ENCODE results near the gene TNFRSF19.
"Not testable (repeated sequence)": the region's sequence is repeated elsewhere in the genome, so short reads cannot be mapped to it uniquely, and the experiment has no call there.

Gene TNFRSF19

GRCh38 chr13:23579072-23579895, 9.1 kb downstream of the TNFRSF19 start:
- no peaks in the 10 kb centered on the region for H3K9me3 Mint-ChIP-seq
- peaks cover 60% of the 10 kb centered on the region for H3K27me3 Mint-ChIP-seq (ENCODE audit: low read depth)
- peak overlapping the region; percentile 55 for H3K4me3 Mint-ChIP-seq
- no peaks in the 10 kb centered on the region for H3K36me3 Mint-ChIP-seq (ENCODE audit: low read depth)
- peak overlapping the region; percentile 60 for H3K27ac Mint-ChIP-seq
- peak; percentile 87 for DNase-seq (ENCODE audit: low spot score)
- H3K4me1 Mint-ChIP-seq (ENCODE audit: low read depth): peaks cover 17% of the 10 kb centered on the region

GRCh38 chr13:23579896-23580683, 9.9 kb downstream of the TNFRSF19 start:
- no peak for DNase-seq (ENCODE audit: low spot score)
- peak overlapping the region; percentile 1 for H3K27ac Mint-ChIP-seq
- H3K27me3 Mint-ChIP-seq (ENCODE audit: low read depth): peaks cover 61% of the 10 kb centered on the region
- H3K9me3 Mint-ChIP-seq: no peaks in the 10 kb centered on the region
- H3K4me1 Mint-ChIP-seq (ENCODE audit: low read depth): peaks cover 17% of the 10 kb centered on the region
- H3K4me3 Mint-ChIP-seq: peak overlapping the region; percentile 32
- no peaks in the 10 kb centered on the region for H3K36me3 Mint-ChIP-seq (ENCODE audit: low read depth)

GRCh38 chr13:23580684-23581060, 10.5 kb downstream of the TNFRSF19 start:
- Mint-ChIP-seq H3K4me3 (peak overlapping the region; percentile 32), H3K27me3 (ENCODE audit: low read depth) (peaks cover 65% of the 10 kb centered on the region), H3K27ac (no peak overlapping the region), H3K36me3 (ENCODE audit: low read depth) (no peaks in the 10 kb centered on the region), H3K4me1 (ENCODE audit: low read depth) (peaks cover 17% of the 10 kb centered on the region), H3K9me3 (no peaks in the 10 kb centered on the region)
- DNase-seq (ENCODE audit: low spot score): no peak

GRCh38 chr13:23583491-23583890, 13.3 kb downstream of the TNFRSF19 start:
- DNase-seq (ENCODE audit: low spot score): no peak
- Mint-ChIP-seq H3K27ac (no peak overlapping the region), H3K9me3 (no peaks in the 10 kb centered on the region), H3K4me1 (ENCODE audit: low read depth) (peaks cover 7% of the 10 kb centered on the region), H3K36me3 (ENCODE audit: low read depth) (no peaks in the 10 kb centered on the region), H3K4me3 (no peak overlapping the region), H3K27me3 (ENCODE audit: low read depth) (peaks cover 67% of the 10 kb centered on the region)

- no peaks in the 10 kb centered on the region for H3K9me3 Mint-ChIP-seq
- H3K4me3 Mint-ChIP-seq: no peak overlapping the region
- H3K27me3 Mint-ChIP-seq (ENCODE audit: low read depth): peaks cover 74% of the 10 kb centered on the region
- no peaks in the 10 kb centered on the region for H3K36me3 Mint-ChIP-seq (ENCODE audit: low read depth)
- H3K27ac Mint-ChIP-seq: no peak overlapping the region
- peaks cover 6% of the 10 kb centered on the region for H3K4me1 Mint-ChIP-seq (ENCODE audit: low read depth)
- no peak for DNase-seq (ENCODE audit: low spot score)
Observed at GRCh38 chr13:23584275-23584674, 14.1 kb downstream of the TNFRSF19 start.

- H3K36me3 Mint-ChIP-seq (ENCODE audit: low read depth): no peaks in the 10 kb centered on the region
- no peaks in the 10 kb centered on the region for H3K9me3 Mint-ChIP-seq
- H3K4me1 Mint-ChIP-seq (ENCODE audit: low read depth): no peaks in the 10 kb centered on the region
- H3K27ac Mint-ChIP-seq: no peak overlapping the region
- no peak for DNase-seq (ENCODE audit: low spot score)
- H3K4me3 Mint-ChIP-seq: no peak overlapping the region
- peaks cover 64% of the 10 kb centered on the region for H3K27me3 Mint-ChIP-seq (ENCODE audit: low read depth)
Observed at GRCh38 chr13:23586336-23586735, 16.1 kb downstream of the TNFRSF19 start.

GRCh38 chr13:23588666-23589065, 18.5 kb downstream of the TNFRSF19 start:
- no peak overlapping the region for H3K27ac Mint-ChIP-seq
- H3K9me3 Mint-ChIP-seq: no peaks in the 10 kb centered on the region

GRCh38 chr13:23592596-23592995, 22.4 kb downstream of the TNFRSF19 start:
- Mint-ChIP-seq H3K27me3 (ENCODE audit: low read depth) (peaks cover 46% of the 10 kb centered on the region), H3K4me1 (ENCODE audit: low read depth) (peaks cover 2% of the 10 kb centered on the region), H3K36me3 (ENCODE audit: low read depth) (no peaks in the 10 kb centered on the region), H3K27ac (no peak overlapping the region), H3K4me3 (no peak overlapping the region), H3K9me3 (no peaks in the 10 kb centered on the region)
- no peak for DNase-seq (ENCODE audit: low spot score)

More at GRCh38 chr13:23588666-23589065, 18.5 kb downstream of the TNFRSF19 start:
- no peaks in the 10 kb centered on the region for H3K36me3 Mint-ChIP-seq (ENCODE audit: low read depth)
- peaks cover 2% of the 10 kb centered on the region for H3K4me1 Mint-ChIP-seq (ENCODE audit: low read depth)
- no peak overlapping the region for H3K4me3 Mint-ChIP-seq
- no peak for DNase-seq (ENCODE audit: low spot score)
- H3K27me3 Mint-ChIP-seq (ENCODE audit: low read depth): peaks cover 50% of the 10 kb centered on the region

GRCh38 chr13:23593148-23593547, 22.9 kb downstream of the TNFRSF19 start:
- no peaks in the 10 kb centered on the region for H3K36me3 Mint-ChIP-seq (ENCODE audit: low read depth)
- H3K9me3 Mint-ChIP-seq: no peaks in the 10 kb centered on the region
- H3K27me3 Mint-ChIP-seq (ENCODE audit: low read depth): peaks cover 46% of the 10 kb centered on the region
- no peak for DNase-seq (ENCODE audit: low spot score)
- H3K4me3 Mint-ChIP-seq: no peak overlapping the region
- no peak overlapping the region for H3K27ac Mint-ChIP-seq
- peaks cover 2% of the 10 kb centered on the region for H3K4me1 Mint-ChIP-seq (ENCODE audit: low read depth)

GRCh38 chr13:23594290-23594689, 24.1 kb downstream of the TNFRSF19 start:
- peaks cover 45% of the 10 kb centered on the region for H3K27me3 Mint-ChIP-seq (ENCODE audit: low read depth)
- H3K9me3 Mint-ChIP-seq; DNase-seq (ENCODE audit: low spot score); H3K4me3 Mint-ChIP-seq; H3K36me3 Mint-ChIP-seq (ENCODE audit: low read depth); H3K27ac Mint-ChIP-seq; H3K4me1 Mint-ChIP-seq (ENCODE audit: low read depth): not testable (repeated sequence)

- DNase-seq (ENCODE audit: low spot score): no peak
- Mint-ChIP-seq H3K27me3 (ENCODE audit: low read depth) (peaks cover 65% of the 10 kb centered on the region), H3K9me3 (no peaks in the 10 kb centered on the region), H3K27ac (no peak overlapping the region), H3K36me3 (ENCODE audit: low read depth) (no peaks in the 10 kb centered on the region), H3K4me3 (no peak overlapping the region), H3K4me1 (ENCODE audit: low read depth) (no peaks in the 10 kb centered on the region)
Observed at GRCh38 chr13:23598369-23598768, 28.2 kb downstream of the TNFRSF19 start.

GRCh38 chr13:23599083-23599925, 29.1 kb downstream of the TNFRSF19 start:
- no peaks in the 10 kb centered on the region for H3K36me3 Mint-ChIP-seq (ENCODE audit: low read depth)
- H3K9me3 Mint-ChIP-seq: no peaks in the 10 kb centered on the region
- H3K4me1 Mint-ChIP-seq (ENCODE audit: low read depth): no peaks in the 10 kb centered on the region
- no peak for DNase-seq (ENCODE audit: low spot score)
- H3K4me3 Mint-ChIP-seq: no peak overlapping the region
- peaks cover 74% of the 10 kb centered on the region for H3K27me3 Mint-ChIP-seq (ENCODE audit: low read depth)
- no peak overlapping the region for H3K27ac Mint-ChIP-seq

GRCh38 chr13:23600100-23600499, 29.9 kb downstream of the TNFRSF19 start:
- no peaks in the 10 kb centered on the region for H3K36me3 Mint-ChIP-seq (ENCODE audit: low read depth)
- H3K9me3 Mint-ChIP-seq: no peaks in the 10 kb centered on the region
- H3K4me3 Mint-ChIP-seq: no peak overlapping the region
- H3K27me3 Mint-ChIP-seq (ENCODE audit: low read depth): peaks cover 78% of the 10 kb centered on the region
- no peak overlapping the region for H3K27ac Mint-ChIP-seq
- no peak for DNase-seq (ENCODE audit: low spot score)
- no peaks in the 10 kb centered on the region for H3K4me1 Mint-ChIP-seq (ENCODE audit: low read depth)

- H3K9me3 Mint-ChIP-seq: no peaks in the 10 kb centered on the region
- H3K4me1 Mint-ChIP-seq (ENCODE audit: low read depth): no peaks in the 10 kb centered on the region
- peaks cover 78% of the 10 kb centered on the region for H3K27me3 Mint-ChIP-seq (ENCODE audit: low read depth)
- H3K27ac Mint-ChIP-seq: no peak overlapping the region
- H3K4me3 Mint-ChIP-seq: no peak overlapping the region
- H3K36me3 Mint-ChIP-seq (ENCODE audit: low read depth): no peaks in the 10 kb centered on the region
- no peak for DNase-seq (ENCODE audit: low spot score)
Observed at GRCh38 chr13:23600534-23600933, 30.3 kb downstream of the TNFRSF19 start.

Data from T-helper 2 cell treated with Interferon-gamma antibody and Interleukin-4, amounts not matched to agents 5 μg/mL and 100 μg/mL, for 36 hours (primary cell).